ENCODE results near the gene ATP11A. TPM values are rescaled to one million over a fixed set of nuclear protein-coding genes. Genes with fewer than 3 reads are reported as not detected.

The ATP11A gene
- total and polyA plus RNA-seq, 9 of the 15 experiments (the other 6 are each of a cell fraction or from before 2014, with no cell fraction given): 0.38 to 34.2 (median 4.2) TPM

DNA sequence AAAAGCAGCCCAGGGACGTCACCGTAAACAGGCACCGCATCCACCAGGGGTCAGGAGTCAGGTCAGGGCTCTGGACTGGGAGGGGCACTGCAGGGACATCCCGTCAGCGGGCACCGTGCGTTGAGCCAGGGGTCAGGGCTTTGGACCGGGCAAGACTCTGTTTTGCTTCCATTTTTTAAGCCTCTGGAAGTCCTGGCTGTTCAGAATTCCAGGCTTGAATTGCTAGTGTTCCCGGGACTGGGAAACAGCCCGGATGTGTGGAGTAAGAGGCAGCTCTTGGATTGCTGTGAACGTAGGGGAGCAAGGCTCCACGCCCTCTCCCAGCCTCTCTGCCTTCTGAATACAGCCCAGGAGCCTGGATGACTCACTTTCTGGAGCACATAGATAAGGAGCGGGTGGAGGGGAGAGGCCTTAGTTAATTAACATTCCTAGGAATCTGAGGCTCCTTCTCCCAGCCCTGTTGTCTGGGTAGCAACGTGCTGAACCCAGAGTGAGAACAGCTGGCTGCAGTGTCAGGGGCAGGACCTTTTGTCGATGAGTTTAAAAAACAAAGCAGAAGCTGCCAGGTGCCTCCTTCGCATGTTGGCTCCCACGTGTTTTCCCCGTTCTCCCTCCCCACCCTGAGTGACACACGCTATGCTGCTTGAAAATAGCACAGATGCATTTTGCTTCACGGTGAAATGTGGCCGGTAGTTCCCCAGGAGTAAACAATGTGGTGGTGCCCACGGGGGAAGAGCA lies 21.9 kb downstream of the ATP11A start (continued):
- TF ChIP-seq ARID3A (IDR thresholded peaks at IDR 0.05; ENCODE audit: borderline replicate concordance, low read depth, low read length) (0 out of 2 replicates have a peak, but pooled peaks have one; percentile 62), ZNF449 (CRISPR knock-in tag; IDR thresholded peaks at IDR 0.05) (no peak), ZNF644 (tag; IDR thresholded peaks at IDR 0.05; ENCODE audit: low read depth) (peak; percentile 42; the same call in 1 of the 2 replicates), TAF7 (tag; IDR thresholded peaks at IDR 0.05) (no peak), ETV5 (CRISPR knock-in tag; IDR thresholded peaks at IDR 0.05; ENCODE audit: low read depth) (0 out of 2 replicates have a peak, but pooled peaks have one; percentile 48), CREBBP (IDR thresholded peaks at IDR 0.05; ENCODE audit: low read depth, low read length) (no peak), ZNF431 (CRISPR knock-in tag; IDR thresholded peaks at IDR 0.05) (no peak), ARID4B (CRISPR knock-in tag; IDR thresholded peaks at IDR 0.05) (no peak; the same call in 1 of the 2 replicates), CCAR2 (IDR thresholded peaks at IDR 0.05; ENCODE audit: low read depth, low read length) (no peak), ZNF561 (CRISPR knock-in tag; conservative IDR thresholded peaks at IDR 0.05) (no peak), CAMTA2 (CRISPR knock-in tag; conservative IDR thresholded peaks at IDR 0.05) (no peak), STAT5B (CRISPR knock-in tag; IDR thresholded peaks at IDR 0.05) (no peak), ZNF274 (IDR thresholded peaks at IDR 0.05; ENCODE audit: borderline replicate concordance, low read depth, low read length) (no peak; the same call in 1 of the 2 replicates), THRB (CRISPR knock-in tag; conservative IDR thresholded peaks at IDR 0.05) (no peak), NONO (IDR thresholded peaks at IDR 0.05; ENCODE audit: low read depth in 2 of 2, low read length in 1 of 2) (peak in 1 of 2 experiments; percentile 29; a peak in 1 of 4 replicates)
- TF ChIP-seq, protein P1, sequence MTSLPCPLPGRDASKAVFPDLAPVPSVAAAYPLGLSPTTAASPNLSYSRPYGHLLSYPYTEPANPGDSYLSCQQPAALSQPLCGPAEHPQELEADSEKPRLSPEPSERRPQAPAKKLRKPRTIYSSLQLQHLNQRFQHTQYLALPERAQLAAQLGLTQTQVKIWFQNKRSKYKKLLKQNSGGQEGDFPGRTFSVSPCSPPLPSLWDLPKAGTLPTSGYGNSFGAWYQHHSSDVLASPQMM (CRISPR knock-in tag; IDR thresholded peaks at IDR 0.05): no peak
